ENCODE data around the gene FAM107B. TPM values are rescaled to one million over a fixed set of nuclear protein-coding genes. Genes with fewer than 3 reads are reported as not detected.
"Not testable (repeated sequence)": the region's sequence is repeated elsewhere in the genome, so short reads cannot be mapped to it uniquely, and the experiment has no call there.

FAM107B gene
- total RNA-seq, 2 experiments from 2014 or later = 130 to 135 TPM

GRCh38 chr10:14665865-14666857 is 108.5 kb downstream of the FAM107B start:
- H3K4me3 Mint-ChIP-seq = no peak overlapping the region
- ChIA-PET POLR2A (no interaction called here), CTCF (interaction anchor here (1.8 kb wide), 1 partner anchor 123 kb away, joined by 3 read pairs; no protein-coding TSS in a partner anchor)
- H3K27me3 Mint-ChIP-seq (ENCODE audit: low read depth) = no peaks in the 10 kb centered on the region
- peaks cover 8% of the 10 kb centered on the region for H3K4me1 Mint-ChIP-seq (ENCODE audit: low read depth)
- peaks cover 20% of the 10 kb centered on the region for H3K9me3 Mint-ChIP-seq (ENCODE audit: insufficient read depth)
- H3K27ac Mint-ChIP-seq = no peak overlapping the region
- no peak for ATAC-seq
- DNase-seq = no peak
- H3K36me3 Mint-ChIP-seq (ENCODE audit: low read depth) = peaks cover 19% of the 10 kb centered on the region

DNA sequence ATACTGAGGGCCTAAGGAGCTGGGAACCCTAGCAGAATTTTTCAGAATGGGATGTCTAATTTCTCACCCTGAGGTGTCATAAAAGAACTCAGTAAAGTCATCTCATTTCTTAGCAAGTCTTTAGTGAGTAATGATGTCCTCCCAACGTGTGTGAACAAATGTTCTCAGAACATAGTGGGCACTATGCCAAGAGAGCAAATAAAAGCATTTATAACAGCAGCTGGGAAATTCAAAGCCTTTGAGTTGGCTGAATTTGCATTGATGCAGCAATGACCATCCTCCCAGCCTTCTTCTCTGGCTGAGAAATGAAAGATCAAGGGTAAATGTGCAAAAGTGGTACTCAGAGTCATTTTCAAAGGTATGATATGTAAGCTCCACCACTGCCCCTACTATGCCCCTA is 109.4 kb downstream of the FAM107B start:
- no peak for ATAC-seq
- Mint-ChIP-seq H3K4me1 (ENCODE audit: low read depth) (peaks cover 17% of the 10 kb centered on the region), H3K27me3 (ENCODE audit: low read depth) (no peaks in the 10 kb centered on the region), H3K36me3 (ENCODE audit: low read depth) (peaks cover 27% of the 10 kb centered on the region), H3K27ac (no peak overlapping the region), H3K4me3 (no peak overlapping the region), H3K9me3 (ENCODE audit: insufficient read depth) (peaks cover 25% of the 10 kb centered on the region)
- ChIA-PET CTCF (no interaction called here), POLR2A (no interaction called here)
- no peak for DNase-seq

DNA sequence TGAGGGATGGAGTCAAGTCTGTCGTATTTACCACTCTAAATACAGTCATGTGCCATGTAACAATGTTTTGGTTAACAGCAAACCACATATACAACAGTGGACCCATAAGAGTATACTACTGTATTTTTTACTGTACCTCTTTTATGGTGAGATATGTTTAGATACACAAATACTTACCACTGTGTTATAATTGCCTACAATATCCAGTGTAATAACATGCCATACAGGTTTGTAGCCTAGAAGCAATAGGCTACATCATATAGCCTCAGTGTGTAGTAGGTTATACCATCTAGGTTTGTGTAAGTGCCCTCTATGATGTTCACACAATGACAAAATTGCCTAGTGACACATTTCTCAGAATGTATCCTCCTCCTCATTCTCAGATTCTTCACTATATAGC is 110.4 kb downstream of the FAM107B start:
- ATAC-seq (no peak), DNase-seq (no peak)
- H3K4me3 Mint-ChIP-seq = no peak overlapping the region
- H3K36me3 Mint-ChIP-seq (ENCODE audit: low read depth) = peaks cover 29% of the 10 kb centered on the region
- H3K9me3 Mint-ChIP-seq (ENCODE audit: insufficient read depth) = peaks cover 25% of the 10 kb centered on the region
- ChIA-PET CTCF (no interaction called here), POLR2A (no interaction called here)
- no peak overlapping the region for H3K27ac Mint-ChIP-seq
- no peaks in the 10 kb centered on the region for H3K27me3 Mint-ChIP-seq (ENCODE audit: low read depth)
- H3K4me1 Mint-ChIP-seq (ENCODE audit: low read depth) = peaks cover 27% of the 10 kb centered on the region

DNA sequence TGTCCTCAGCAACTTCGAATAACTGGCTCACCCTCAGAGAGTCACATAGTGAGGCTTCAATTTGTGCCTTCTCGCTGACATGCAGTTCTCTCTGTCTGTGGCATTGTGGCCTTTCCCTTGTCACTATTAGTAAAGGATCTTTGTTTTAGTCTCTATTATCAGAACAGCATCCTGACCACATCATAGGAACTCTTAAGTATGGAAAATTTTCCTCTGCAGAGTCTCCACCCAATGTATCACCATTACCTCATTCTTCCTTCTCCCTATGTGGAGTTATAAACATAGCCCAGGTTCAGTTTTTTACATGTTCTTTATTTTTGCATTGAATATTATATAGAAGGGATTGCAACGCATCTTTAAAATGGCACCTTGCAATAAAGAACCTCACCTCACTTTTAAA is 112.9 kb downstream of the FAM107B start:
- POLR2A ChIA-PET = no interaction called here
- no peak overlapping the region for H3K27ac Mint-ChIP-seq
- ATAC-seq (no peak), DNase-seq (no peak)
- peaks cover 27% of the 10 kb centered on the region for H3K9me3 Mint-ChIP-seq (ENCODE audit: insufficient read depth)
- peaks cover 44% of the 10 kb centered on the region for H3K36me3 Mint-ChIP-seq (ENCODE audit: low read depth)
- H3K27me3 Mint-ChIP-seq (ENCODE audit: low read depth) = no peaks in the 10 kb centered on the region
- no peak overlapping the region for H3K4me3 Mint-ChIP-seq
- H3K4me1 Mint-ChIP-seq (ENCODE audit: low read depth) = peaks cover 50% of the 10 kb centered on the region
- CTCF ChIA-PET = no interaction called here

DNA sequence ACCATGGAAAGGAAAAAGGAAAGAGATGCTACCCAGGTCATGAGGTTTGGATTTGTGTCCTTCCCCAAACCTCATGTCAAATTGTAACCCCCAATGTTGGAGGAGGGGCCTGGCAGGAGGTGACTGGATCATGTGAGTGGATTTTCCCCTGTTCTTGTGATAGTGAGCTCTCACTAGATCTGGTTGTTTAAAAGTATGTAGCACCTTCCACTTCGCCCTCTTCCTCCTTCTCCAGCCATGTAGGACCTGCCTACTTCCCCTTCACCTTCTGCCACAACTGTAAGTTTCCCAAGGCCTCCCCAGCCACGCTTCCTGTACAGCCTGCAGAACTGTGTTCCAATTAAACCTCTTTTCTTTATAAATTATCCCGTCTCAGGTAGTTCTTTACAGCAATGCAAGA is 113.9 kb downstream of the FAM107B start:
- Mint-ChIP-seq H3K27me3 (ENCODE audit: low read depth) (no peaks in the 10 kb centered on the region), H3K4me3 (no peak overlapping the region), H3K27ac (peak overlapping the region; percentile 91), H3K9me3 (ENCODE audit: insufficient read depth) (peaks cover 18% of the 10 kb centered on the region), H3K36me3 (ENCODE audit: low read depth) (peaks cover 41% of the 10 kb centered on the region), H3K4me1 (ENCODE audit: low read depth) (peaks cover 56% of the 10 kb centered on the region)
- ATAC-seq (no peak), DNase-seq (no peak)
- ChIA-PET CTCF (no interaction called here), POLR2A (interaction anchor here (0.7 to 0.9 kb wide), 2 partner anchors 13 to 102 kb away, joined by 3 to 4 read pairs; no protein-coding TSS in a partner anchor)

DNA sequence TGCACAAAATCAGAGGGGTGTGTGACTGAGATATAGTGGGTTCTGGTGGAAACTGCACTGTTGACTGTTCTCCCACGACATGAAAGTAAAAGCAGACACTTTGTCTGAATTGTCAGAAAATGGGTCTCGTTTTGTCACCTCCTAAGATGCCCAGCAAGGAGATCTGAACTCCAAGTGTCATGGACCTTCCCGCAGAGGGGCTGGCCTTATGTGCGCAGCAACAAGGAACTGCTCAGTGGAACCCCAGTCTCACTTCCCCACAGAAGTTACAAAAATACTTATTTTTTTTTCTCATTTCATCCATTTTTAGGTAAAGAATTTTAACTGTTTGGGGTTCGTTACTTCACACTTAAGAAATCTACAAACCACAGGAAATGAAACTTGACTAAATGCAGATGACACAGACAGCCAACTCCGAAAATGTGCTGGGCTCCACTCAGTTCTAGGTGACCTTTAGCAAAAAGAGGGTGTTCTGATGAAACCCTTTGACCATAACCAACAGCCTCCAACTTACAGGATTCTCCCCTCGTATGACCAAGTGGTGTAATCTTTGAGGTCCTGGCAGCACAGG is 115.0 kb downstream of the FAM107B start:
- Mint-ChIP-seq H3K27me3 (ENCODE audit: low read depth) (no peaks in the 10 kb centered on the region), H3K27ac (peak overlapping the region; percentile 91), H3K9me3 (ENCODE audit: insufficient read depth) (peaks cover 14% of the 10 kb centered on the region), H3K36me3 (ENCODE audit: low read depth) (peaks cover 36% of the 10 kb centered on the region), H3K4me1 (ENCODE audit: low read depth) (peaks cover 56% of the 10 kb centered on the region), H3K4me3 (peak overlapping the region; percentile 59)
- DNase-seq (peak; percentile 62), ATAC-seq (peak; percentile 82)
- POLR2A ChIA-PET = interaction anchor here (0.8 kb wide), 1 partner anchor 8 kb away, joined by 3 read pairs; no protein-coding TSS in a partner anchor
- CTCF ChIA-PET = interaction anchor here (0.8 to 2.4 kb wide), 3 partner anchors 10 to 89 kb away, joined by 3 to 9 read pairs (median 6); no protein-coding TSS in a partner anchor

DNA sequence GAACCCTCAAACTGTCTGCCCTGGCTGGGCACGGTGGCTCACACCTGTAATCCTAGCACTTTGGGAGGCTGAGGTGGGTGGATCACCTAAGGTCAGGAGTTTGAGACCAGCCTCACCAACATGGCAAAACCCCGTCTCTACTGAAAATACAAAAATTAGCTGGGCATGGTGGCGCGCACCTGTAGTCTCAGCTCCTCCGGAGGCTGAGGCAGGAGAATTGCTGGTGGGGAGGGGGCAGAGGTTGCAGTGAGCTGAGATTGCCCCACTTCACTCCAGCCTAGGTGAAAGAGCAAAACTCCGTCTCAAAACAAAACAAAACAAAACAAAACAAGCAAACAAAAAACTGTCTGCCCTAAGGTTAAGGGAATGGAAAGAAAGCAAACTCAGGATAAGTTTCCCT is 115.6 kb downstream of the FAM107B start:
- peak overlapping the region; percentile 59 for H3K4me3 Mint-ChIP-seq
- peak; percentile 7 for ATAC-seq
- H3K9me3 Mint-ChIP-seq (ENCODE audit: insufficient read depth) = peaks cover 14% of the 10 kb centered on the region
- H3K27me3 Mint-ChIP-seq (ENCODE audit: low read depth); DNase-seq: not testable (repeated sequence)
- ChIA-PET POLR2A (interaction anchor here (0.7 to 2.0 kb wide), 5 partner anchors 9 to 54 kb away, joined by 3 to 5 read pairs (median 3); no protein-coding TSS in a partner anchor), CTCF (interaction anchor here (0.8 to 2.4 kb wide), 3 partner anchors 9 to 88 kb away, joined by 3 to 9 read pairs (median 6); no protein-coding TSS in a partner anchor)
- peaks cover 36% of the 10 kb centered on the region for H3K36me3 Mint-ChIP-seq (ENCODE audit: low read depth)
- H3K27ac Mint-ChIP-seq = peak overlapping the region; percentile 91
- peaks cover 59% of the 10 kb centered on the region for H3K4me1 Mint-ChIP-seq (ENCODE audit: low read depth)

- Mint-ChIP-seq H3K36me3 (ENCODE audit: low read depth) (peaks cover 36% of the 10 kb centered on the region), H3K9me3 (ENCODE audit: insufficient read depth) (peaks cover 14% of the 10 kb centered on the region), H3K27ac (peak overlapping the region; percentile 91), H3K27me3 (ENCODE audit: low read depth) (no peaks in the 10 kb centered on the region), H3K4me1 (ENCODE audit: low read depth) (peaks cover 65% of the 10 kb centered on the region), H3K4me3 (peak overlapping the region; percentile 59)
- no peak for DNase-seq
- no peak for ATAC-seq
- ChIA-PET CTCF (interaction anchor here (0.8 to 2.4 kb wide), 3 partner anchors 9 to 87 kb away, joined by 3 to 9 read pairs (median 6); no protein-coding TSS in a partner anchor), POLR2A (interaction anchor here (0.7 to 2.0 kb wide), 6 partner anchors 9 to 53 kb away, joined by 3 to 5 read pairs (median 3); no protein-coding TSS in a partner anchor)
These were observed 116.2 kb downstream of the FAM107B start for GRCh38 chr10:14658331-14659127.

- POLR2A ChIA-PET = no interaction called here
- Mint-ChIP-seq H3K4me3 (no peak overlapping the region), H3K27ac (no peak overlapping the region), H3K27me3 (ENCODE audit: low read depth) (no peaks in the 10 kb centered on the region), H3K36me3 (ENCODE audit: low read depth) (peaks cover 28% of the 10 kb centered on the region), H3K4me1 (ENCODE audit: low read depth) (peaks cover 69% of the 10 kb centered on the region), H3K9me3 (ENCODE audit: insufficient read depth) (peaks cover 11% of the 10 kb centered on the region)
- no peak for DNase-seq
- ATAC-seq = no peak
- CTCF ChIA-PET = no interaction called here
These were observed 118.5 kb downstream of the FAM107B start for GRCh38 chr10:14656052-14656730.

DNA sequence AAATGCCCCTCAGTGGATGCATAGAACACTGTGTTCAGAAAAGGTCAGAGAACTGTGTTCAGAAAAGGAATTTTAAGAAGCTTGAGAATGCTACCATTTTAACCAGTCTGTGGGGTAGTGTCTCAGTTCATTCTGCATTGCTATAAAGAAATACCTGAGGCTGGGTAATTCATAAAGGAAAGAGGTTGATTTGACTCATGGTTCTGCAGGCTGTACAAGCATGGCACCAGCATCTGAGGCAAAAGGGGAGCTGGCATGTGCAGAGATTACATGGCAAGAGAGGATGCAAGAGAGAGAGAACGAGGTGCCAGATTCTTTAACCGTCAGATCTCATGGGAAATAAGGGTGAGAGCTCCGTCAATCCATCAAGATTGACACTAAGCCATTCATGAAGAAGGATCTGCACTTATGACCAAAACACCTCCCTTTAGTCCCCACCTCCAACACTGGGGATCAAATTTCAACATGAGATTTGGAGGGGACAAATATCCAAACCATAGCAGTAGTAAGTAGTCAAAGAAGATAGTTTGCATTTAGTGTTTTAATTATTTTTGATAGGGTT is 119.8 kb downstream of the FAM107B start:
- Mint-ChIP-seq H3K36me3 (ENCODE audit: low read depth) (peaks cover 20% of the 10 kb centered on the region), H3K4me3 (no peak overlapping the region), H3K4me1 (ENCODE audit: low read depth) (peaks cover 57% of the 10 kb centered on the region), H3K27ac (no peak overlapping the region), H3K9me3 (ENCODE audit: insufficient read depth) (peaks cover 6% of the 10 kb centered on the region), H3K27me3 (ENCODE audit: low read depth) (no peaks in the 10 kb centered on the region)
- ChIA-PET CTCF (interaction anchor here (1.7 kb wide), 1 partner anchor 10 kb away, joined by 4 read pairs; no protein-coding TSS in a partner anchor), POLR2A (interaction anchor here (2.5 kb wide), 1 partner anchor 50 kb away, joined by 9 read pairs; no protein-coding TSS in a partner anchor)
- ATAC-seq = no peak
- DNase-seq = no peak
